Limb (tissue), 2 donors: Measurements from ENCODE around the gene STK32B.

ENCODE experiments used
- DNase-seq, 2 donors: peaks; one replicate each; pipeline ENCODE4 v3.0.0-alpha.2; 2016; ENCODE audit errors: extremely low spot score in 2 of 2

STK32B gene

GRCh38 chr4:5510504-5510903 is 459.2 kb downstream of the STK32B start:
- DNase-seq: no peak

DNA sequence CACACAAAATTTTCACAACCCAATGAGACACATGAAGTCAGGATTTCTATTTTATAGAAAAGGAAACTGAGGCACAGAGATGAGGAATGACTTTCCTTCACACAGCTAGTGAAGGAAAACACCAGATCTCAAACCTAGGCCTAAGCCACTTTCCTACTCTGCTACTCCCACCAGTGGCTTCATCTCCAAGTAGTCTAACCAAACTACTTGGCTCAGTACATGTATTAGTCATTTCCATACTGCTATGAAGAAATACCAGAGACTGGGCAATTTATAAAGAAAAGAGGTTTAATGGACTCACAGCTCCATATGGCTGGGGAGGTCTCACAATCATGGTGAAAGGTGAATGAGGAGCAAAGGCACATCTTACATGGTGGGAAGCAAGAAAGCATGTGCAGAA is 460.5 kb downstream of the STK32B start:
- DNase-seq: no peak

DNA sequence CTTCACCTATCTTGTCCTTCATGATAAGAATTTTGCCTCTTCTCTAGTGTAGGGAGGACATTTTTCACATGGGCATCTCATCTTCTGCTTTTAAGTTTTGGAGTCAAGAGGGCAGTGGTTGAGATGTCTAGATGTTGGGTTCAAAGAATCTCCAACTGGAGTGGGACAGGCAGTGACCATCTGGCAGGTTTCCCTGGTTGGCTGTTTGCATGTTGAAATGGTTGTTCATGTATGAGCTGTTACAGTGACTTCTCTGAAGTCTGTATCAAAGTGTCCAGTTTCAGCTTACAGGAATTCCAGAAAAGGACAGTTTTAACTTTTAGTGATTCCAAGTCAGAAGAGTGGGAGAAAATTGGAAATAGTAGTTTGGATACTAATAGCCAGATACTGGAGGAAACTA is 464.4 kb downstream of the STK32B start:
- no peak for DNase-seq

DNA sequence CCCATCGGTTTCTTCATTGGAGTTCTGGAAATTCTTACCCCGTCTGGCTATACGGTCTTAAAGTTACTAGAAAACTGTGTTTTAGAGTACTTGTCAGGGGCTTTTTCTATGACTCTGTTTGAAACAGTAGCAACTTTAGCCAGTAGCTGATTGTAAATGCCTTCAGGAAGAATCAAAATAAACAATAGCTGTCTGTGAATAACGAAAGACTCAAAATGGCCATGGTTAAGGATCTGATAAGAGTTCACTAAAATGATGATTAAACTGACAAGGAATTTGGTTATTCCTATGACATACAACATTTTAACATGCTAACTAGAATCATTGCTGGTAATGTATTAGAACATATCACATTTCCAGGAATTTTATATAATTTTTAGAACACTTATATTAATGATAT is 466.1 kb downstream of the STK32B start:
- no peak for DNase-seq

DNA sequence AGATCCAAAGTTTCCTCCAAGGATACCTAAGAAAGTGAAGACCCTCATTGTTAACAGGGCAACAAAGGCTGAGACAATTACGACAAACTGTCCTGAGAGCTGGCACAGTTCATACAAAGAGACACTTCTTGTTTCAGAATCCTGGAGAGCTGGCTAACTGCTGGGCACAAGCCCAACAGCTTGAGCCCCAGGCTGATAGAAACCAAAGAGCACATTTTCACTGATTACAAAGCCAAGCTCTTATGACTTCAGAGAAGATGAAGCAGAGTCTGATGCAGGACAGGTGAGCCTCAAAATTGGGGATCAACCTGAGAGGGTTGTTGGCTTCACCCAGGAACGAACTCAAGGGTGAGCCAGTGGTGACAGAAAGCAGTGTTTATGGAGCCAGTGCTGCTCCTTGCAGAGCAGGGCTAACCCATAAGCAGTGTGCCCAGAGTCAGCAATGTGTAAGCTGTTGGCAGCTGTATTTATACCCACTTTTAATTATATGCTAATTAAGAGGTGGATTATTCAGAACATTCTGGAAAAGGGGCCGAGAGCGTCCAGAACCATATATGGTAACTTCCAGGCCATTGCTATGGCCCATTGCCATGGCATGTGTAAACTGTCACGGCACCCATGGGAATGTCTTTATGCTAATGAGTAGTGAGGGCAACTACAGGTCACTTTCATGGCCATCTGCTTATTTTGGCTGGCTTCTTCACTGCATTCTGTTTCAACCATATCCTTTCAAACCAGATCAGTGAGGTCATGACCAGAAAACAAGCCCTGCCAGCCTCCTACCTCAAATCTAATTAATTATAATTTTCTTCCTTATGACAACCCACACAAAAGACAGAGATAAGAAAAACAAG is 473.4 kb downstream of the STK32B start:
- DNase-seq: peak; percentile 42 to 55

DNA sequence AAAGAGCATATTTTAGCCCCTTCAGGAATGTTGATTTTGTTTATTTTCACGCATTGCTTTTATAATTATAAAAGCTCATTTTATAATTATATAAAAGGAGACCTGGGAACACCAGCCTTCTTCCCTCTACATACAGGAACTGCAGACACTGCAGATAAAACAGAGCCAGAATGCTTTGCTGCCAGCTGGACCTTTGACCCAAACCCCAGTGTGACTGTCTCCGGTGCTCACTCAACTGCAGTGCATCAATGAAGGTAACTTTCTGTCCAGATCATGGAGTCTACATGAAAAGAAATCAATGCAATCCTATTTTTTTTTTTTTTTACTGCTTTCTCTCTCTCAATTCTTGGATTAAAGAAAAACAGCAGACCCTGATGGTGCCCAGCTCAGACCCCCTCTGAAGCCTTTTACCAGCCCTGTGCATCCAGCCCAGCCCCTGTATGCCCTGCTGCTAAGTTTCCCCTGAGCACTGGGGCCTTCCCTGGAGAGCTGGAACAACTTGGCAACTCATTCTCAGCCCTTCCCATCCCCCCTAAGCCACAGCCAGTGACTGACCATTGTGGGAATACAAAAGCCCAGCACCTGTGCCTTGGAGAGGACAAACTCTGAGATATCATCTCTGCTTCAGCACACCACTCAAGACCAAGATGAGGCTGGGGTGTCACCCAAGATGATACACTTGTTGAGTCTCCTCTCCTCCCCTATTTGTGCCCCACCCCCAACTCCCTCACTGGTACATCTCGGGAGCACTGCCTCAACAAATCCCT is 475.0 kb downstream of the STK32B start:
- DNase-seq: no peak

- DNase-seq: no peak
Observed at GRCh38 chr4:5527211-5527610, 475.9 kb downstream of the STK32B start.

GRCh38 chr4:5528031-5528436 is 476.8 kb downstream of the STK32B start:
- no peak for DNase-seq

GRCh38 chr4:5532100-5532499 is 480.8 kb downstream of the STK32B start:
- DNase-seq: no peak

GRCh38 chr4:5539584-5539983 is 488.3 kb downstream of the STK32B start:
- DNase-seq: no peak

DNA sequence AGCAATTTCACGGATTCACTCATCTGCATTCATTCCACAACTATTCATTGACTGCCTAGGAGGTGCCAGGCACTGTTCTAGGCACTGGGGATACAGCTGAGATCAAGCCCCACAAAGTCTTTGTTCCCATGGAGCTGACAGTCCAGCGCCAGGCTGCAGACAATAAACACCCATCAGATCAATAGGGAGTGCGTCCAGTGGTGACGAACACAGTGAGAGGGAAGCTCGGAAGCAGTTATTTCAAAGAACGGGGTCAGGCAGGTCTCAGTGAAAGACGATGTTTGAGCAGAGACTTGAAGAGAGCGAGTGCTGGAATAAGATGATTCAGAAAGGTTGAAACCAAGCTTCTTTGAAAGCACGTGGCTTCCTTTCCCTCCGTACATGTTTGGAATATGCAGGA is 489.9 kb downstream of the STK32B start:
- no peak for DNase-seq

- DNase-seq: no peak
Observed at GRCh38 chr4:5543681-5544080, 492.4 kb downstream of the STK32B start.

DNA sequence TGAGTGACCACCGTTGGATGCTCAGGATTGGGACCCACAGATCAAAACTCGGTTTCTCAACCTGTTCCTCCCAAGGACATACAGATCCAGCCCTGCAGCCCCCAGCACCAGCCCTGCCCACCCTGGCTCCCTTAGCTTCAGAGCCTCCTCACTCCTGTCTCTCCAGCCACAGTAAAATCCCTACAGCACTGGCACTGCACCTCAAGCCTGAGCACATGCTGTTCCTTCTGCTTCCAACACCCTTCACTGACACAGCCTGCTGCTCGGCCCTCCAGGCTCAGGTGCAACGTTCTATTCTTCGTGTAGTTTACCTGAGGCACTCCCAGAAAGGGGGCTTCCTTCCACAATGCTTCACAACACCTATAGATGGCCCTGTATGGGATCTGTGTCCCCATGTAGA is 493.5 kb downstream of the STK32B start:
- no peak for DNase-seq

- no peak for DNase-seq
Observed at GRCh38 chr4:5545271-5545670, 494.0 kb downstream of the STK32B start.

- no peak for DNase-seq
Observed at GRCh38 chr4:5547651-5548249, 496.5 kb downstream of the STK32B start.
